ENCODE data around the gene CST1.

Gene CST1

DNA sequence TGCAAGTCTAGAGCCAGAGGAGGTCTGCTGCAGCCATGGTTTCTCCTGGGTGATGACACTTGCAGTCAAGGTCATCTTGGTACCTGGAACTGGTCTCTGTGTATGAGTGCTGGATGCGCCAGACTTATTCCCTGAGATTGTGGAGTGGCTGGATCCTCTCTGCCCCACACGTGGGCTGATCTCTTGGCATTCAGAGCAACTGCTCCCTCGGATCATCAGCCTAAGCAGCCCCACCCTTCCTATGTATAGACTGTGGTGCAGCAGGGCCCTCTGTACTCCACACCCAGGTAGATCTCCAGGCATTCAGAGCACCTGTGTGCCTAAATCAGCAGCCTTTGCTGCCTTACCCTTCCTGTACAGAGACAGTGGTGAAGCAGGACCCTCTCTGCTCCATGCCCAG, 49.8 kb downstream of the CST1 start:
- DNase-seq: no peak

DNA sequence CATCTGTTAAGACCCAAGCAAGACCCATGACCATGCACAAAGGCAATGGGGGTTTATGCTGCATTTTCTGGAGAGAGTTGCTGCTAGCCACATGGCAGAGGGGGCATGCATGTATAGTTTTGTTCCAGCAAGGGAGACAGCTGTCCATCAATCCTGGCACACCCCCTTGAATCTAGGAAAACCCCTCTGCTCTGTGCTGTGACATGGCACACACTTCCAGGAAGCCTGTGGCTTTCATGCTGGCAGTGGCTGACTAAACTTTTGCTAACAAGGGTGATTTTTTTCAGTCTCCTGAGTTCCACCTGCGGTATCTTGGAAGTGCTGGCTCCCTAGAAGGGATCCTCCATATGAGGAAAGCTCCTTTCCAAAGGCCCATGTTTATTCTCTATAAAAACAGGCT, 52.8 kb downstream of the CST1 start:
- no peak for DNase-seq

Data from activated CD4-positive, alpha-beta T cell treated with anti-CD3 and anti-CD28 coated beads, Interleukin-2, amount 50 U/mL, for 48 hours (primary cell).